Measurements from ENCODE around the gene MINDY4.

MINDY4 gene

GRCh38 chr7:30771174-30771879, at the start of gene MINDY4 (continued):
- TF ChIP-seq ZNF449 (tag by site-specific recombination; IDR thresholded peaks at IDR 0.05) (no peak), SETDB1 (IDR thresholded peaks at IDR 0.05; ENCODE audit: insufficient read length, low read length) (no peak), ELK4 (IDR thresholded peaks at IDR 0.05; ENCODE audit: borderline replicate concordance, low read depth, low read length) (no peak), ZFP37 (tag by site-specific recombination; IDR thresholded peaks at IDR 0.05) (no peak), ZNF10 (tag by site-specific recombination; IDR thresholded peaks at IDR 0.05) (no peak), ZNF350 (tag by site-specific recombination; IDR thresholded peaks at IDR 0.05) (no peak), ZNF600 (tag by site-specific recombination; IDR thresholded peaks at IDR 0.05) (peak; percentile 90), ZNF184 (tag by site-specific recombination; IDR thresholded peaks at IDR 0.05) (no peak), ZNF777 (tag by site-specific recombination; IDR thresholded peaks at IDR 0.05; ENCODE audit: borderline replicate concordance) (no peak)

- no peak for TF ChIP-seq ZNF302 (tag by site-specific recombination; IDR thresholded peaks at IDR 0.05; ENCODE audit: low read depth)
- TF ChIP-seq ZNF571 (tag by site-specific recombination; IDR thresholded peaks at IDR 0.05), result no peak
- TF ChIP-seq ZNF37A (tag by site-specific recombination; IDR thresholded peaks at IDR 0.05), result peak; percentile 70
- no peak for TF ChIP-seq ZNF366 (tag by site-specific recombination; conservative IDR thresholded peaks at IDR 0.05)
- TF ChIP-seq WT1 (tag by site-specific recombination; IDR thresholded peaks at IDR 0.05), result no peak
- no peak for TF ChIP-seq ZNF132 (tag by site-specific recombination; IDR thresholded peaks at IDR 0.05; ENCODE audit: borderline replicate concordance)
- no peak for TF ChIP-seq ZNF549 (tag by site-specific recombination; IDR thresholded peaks at IDR 0.05)
- POLR2A ChIA-PET, result no interaction called here
- H3K4me1 ChIP-seq (ENCODE audit: control insufficient read depth, insufficient read depth, low read length), result no peaks in the 10 kb centered on the region
- H3K9me3 ChIP-seq (ENCODE audit: control insufficient read depth, insufficient read depth, low read depth, low read length), result no peaks in the 10 kb centered on the region
- H3K36me3 ChIP-seq (ENCODE audit: control insufficient read depth in 2 of 2, insufficient read depth in 1 of 2, low read length in 2 of 2), result no peaks in the 10 kb centered on the region
- no peak overlapping the region for H3K27ac ChIP-seq (ENCODE audit: extremely low read depth, low read depth, low read length)
- no peak overlapping the region for H3K4me3 ChIP-seq (ENCODE audit: low read depth, low read length)
- CTCF ChIA-PET, result no interaction called here
Observed at GRCh38 chr7:30722187-30722586, 49.0 kb upstream of the MINDY4 start.

- H3K27ac ChIP-seq (ENCODE audit: extremely low read depth, low read depth, low read length), result no peak overlapping the region
- no peaks in the 10 kb centered on the region for H3K4me1 ChIP-seq (ENCODE audit: control insufficient read depth, insufficient read depth, low read length)
- no peaks in the 10 kb centered on the region for H3K9me3 ChIP-seq (ENCODE audit: control insufficient read depth, insufficient read depth, low read depth, low read length)
- H3K36me3 ChIP-seq (ENCODE audit: control insufficient read depth in 2 of 2, insufficient read depth in 1 of 2, low read length in 2 of 2), result no peaks in the 10 kb centered on the region
- no peak for TF ChIP-seq ZNF747 (tag by site-specific recombination; IDR thresholded peaks at IDR 0.05)
- TF ChIP-seq ZNF544 (tag by site-specific recombination; IDR thresholded peaks at IDR 0.05), result no peak
- TF ChIP-seq SCRT2 (tag by site-specific recombination; IDR thresholded peaks at IDR 0.05), result no peak
- TF ChIP-seq YY1 (tag by site-specific recombination; IDR thresholded peaks at IDR 0.05), result no peak
- TF ChIP-seq ZNF302 (tag by site-specific recombination; IDR thresholded peaks at IDR 0.05; ENCODE audit: low read depth), result no peak
- TF ChIP-seq ZNF248 (tag by site-specific recombination; IDR thresholded peaks at IDR 0.05), result no peak
- CTCF ChIA-PET, result interaction anchor here (0.5 kb wide), 1 partner anchor 261 kb away, joined by 3 read pairs; no protein-coding TSS in a partner anchor
- POLR2A ChIA-PET, result no interaction called here
- no peak overlapping the region for H3K4me3 ChIP-seq (ENCODE audit: low read depth, low read length)
Observed at GRCh38 chr7:30722671-30723070, 48.5 kb upstream of the MINDY4 start.
